ENCODE measurements around the gene SLC22A31.

Gene SLC22A31

GRCh38 chr16:89159066-89159849 lies 41.1 kb downstream of the SLC22A31 start:
- Histone ChIP-seq H3K27ac (no peak overlapping the region), H3K36me3 (no peaks in the 10 kb centered on the region), H3K4me3 (no peak overlapping the region), H3K27me3 (peaks cover 0 to 34% of the 10 kb centered on the region in 2 donors), H3K9me3 (no peaks in the 10 kb centered on the region), H3K4me1 (peaks cover 0 to 28% (median 18%) of the 10 kb centered on the region in 4 donors)
- intact Hi-C loops (cut with DNase I; ENCODE audit: low total_unique reads), result no loop called here
- TF ChIP-seq CTCF (IDR thresholded peaks at IDR 0.05), result no peak
- DNase-seq, result no peak

GRCh38 chr16:89157778-89158177 lies 42.6 kb downstream of the SLC22A31 start:
- Histone ChIP-seq H3K9me3 (no peaks in the 10 kb centered on the region), H3K27ac (no peak overlapping the region), H3K27me3 (peaks cover 0 to 23% of the 10 kb centered on the region in 2 donors), H3K4me1 (peaks cover 0 to 29% (median 18%) of the 10 kb centered on the region in 4 donors), H3K4me3 (no peak overlapping the region), H3K36me3 (peaks cover 0 to 4% (median 0%) of the 10 kb centered on the region in 3 donors)
- no peak for TF ChIP-seq CTCF (IDR thresholded peaks at IDR 0.05)
- no peak for DNase-seq
- intact Hi-C loops (cut with DNase I; ENCODE audit: low total_unique reads), result no loop called here

GRCh38 chr16:89156740-89157645 lies 43.3 kb downstream of the SLC22A31 start:
- intact Hi-C loops (cut with DNase I; ENCODE audit: low total_unique reads), result no loop called here
- H3K27me3 ChIP-seq, result peaks cover 0 to 15% of the 10 kb centered on the region in 2 donors
- peaks cover 4 to 12% (median 6%) of the 10 kb centered on the region in 3 donors for H3K36me3 ChIP-seq
- no peaks in the 10 kb centered on the region for H3K9me3 ChIP-seq
- DNase-seq, result no peak
- TF ChIP-seq CTCF (IDR thresholded peaks at IDR 0.05), result no peak
- H3K27ac ChIP-seq, result no peak overlapping the region
- H3K4me3 ChIP-seq, result no peak overlapping the region
- peaks cover 0 to 29% (median 18%) of the 10 kb centered on the region in 4 donors for H3K4me1 ChIP-seq

GRCh38 chr16:89155851-89156739 lies 44.2 kb downstream of the SLC22A31 start:
- Histone ChIP-seq H3K9me3 (no peaks in the 10 kb centered on the region), H3K4me3 (no peak overlapping the region), H3K27ac (no peak overlapping the region), H3K36me3 (peaks cover 13 to 21% (median 14%) of the 10 kb centered on the region in 3 donors), H3K27me3 (peaks cover 0 to 6% of the 10 kb centered on the region in 2 donors), H3K4me1 (peaks cover 0 to 29% (median 18%) of the 10 kb centered on the region in 4 donors)
- no peak for TF ChIP-seq CTCF (IDR thresholded peaks at IDR 0.05)
- intact Hi-C loops (cut with DNase I; ENCODE audit: low total_unique reads), result no loop called here
- no peak for DNase-seq

GRCh38 chr16:89155184-89155679 lies 45.1 kb downstream of the SLC22A31 start:
- H3K27me3 ChIP-seq, result no peaks in the 10 kb centered on the region
- peak; percentile 66 to 86 for DNase-seq
- peak overlapping the region in 1 of 2 donors; percentile 8 for H3K27ac ChIP-seq
- intact Hi-C loops (cut with DNase I; ENCODE audit: low total_unique reads), result no loop called here
- H3K4me1 ChIP-seq, result peaks cover 0 to 29% (median 18%) of the 10 kb centered on the region in 4 donors
- TF ChIP-seq CTCF (IDR thresholded peaks at IDR 0.05), result no peak
- H3K4me3 ChIP-seq, result no peak overlapping the region
- no peaks in the 10 kb centered on the region for H3K9me3 ChIP-seq
- peaks cover 21 to 29% (median 22%) of the 10 kb centered on the region in 3 donors for H3K36me3 ChIP-seq
